IMR-90 (cell line): ENCODE data around the gene ZFYVE21. TPM values are rescaled to one million over a fixed set of nuclear protein-coding genes. Genes with fewer than 3 reads are reported as not detected.

Source experiments
- ATAC-seq: fragments of 200-7000 bp; cut with Tn5 transposase; 2 replicates; pipeline ENCODE4 v1.9.1; 2020; ENCODE audit warnings: low read depth, mild to moderate bottlenecking, moderate library complexity
- BruUV-seq: library from RNA; stranded (reverse); fragments of 400-500 nt; replicated peaks from 2 replicates; lab custom pipeline; 2021; lab: Mats Ljungman, UMichigan
- CTCF ChIA-PET: fragments of 300-600 bp; formaldehyde crosslinking; extraction: SDS; loops from one replicate; lab custom pipeline; 2021; ENCODE audit warnings: antibody characterized with exemption; lab: Yijun Ruan, JAX
- POLR2A ChIA-PET: fragments of 300-600 bp; sonication (Branson Sonifier 250); formaldehyde crosslinking; loops from one replicate; lab custom pipeline; 2022; ENCODE audit warnings: antibody characterized with exemption; ENCODE audit not compliant: unreplicated experiment; lab: Charles Lee
- DNase-seq: peaks from one replicate; pipeline ENCODE4 v3.0.0; 2013
- H2AFZ ChIP-seq: replicated peaks from 2 replicates; pipeline ENCODE3; 2013; ENCODE audit warnings: low read length, mild to moderate bottlenecking; ENCODE audit not compliant: poor library complexity
- H2AK5ac ChIP-seq: 2 replicates; pipeline ENCODE4 v1.6.1; 2013; ENCODE audit warnings: low read depth, low read length, inconsistent platforms
- H2AK9ac ChIP-seq: replicated peaks from 2 replicates; pipeline ENCODE3; 2013; ENCODE audit warnings: mild to moderate bottlenecking, low read depth, low read length, moderate library complexity; ENCODE audit not compliant: poor library complexity
- H2BK120ac ChIP-seq: 2 replicates; pipeline ENCODE4 v1.6.1; 2013; ENCODE audit warnings: low read depth, low read length, inconsistent platforms
- H2BK15ac ChIP-seq: 3 replicates; pipeline ENCODE4 v1.6.1; 2013; ENCODE audit warnings: low read depth, low read length, inconsistent platforms
- H2BK20ac ChIP-seq: 2 replicates; pipeline ENCODE4 v1.6.1; 2013; ENCODE audit warnings: low read depth, mild to moderate bottlenecking, inconsistent platforms, low read length, moderate library complexity
- H2BK5ac ChIP-seq: 2 replicates; pipeline ENCODE4 v1.6.1; 2013; ENCODE audit warnings: mild to moderate bottlenecking, low read depth, low read length, inconsistent platforms; ENCODE audit not compliant: poor library complexity, severe bottlenecking
- H3K14ac ChIP-seq: replicated peaks from 2 replicates; pipeline ENCODE4 v1.6.1; 2013; ENCODE audit warnings: low read depth, low read length, inconsistent platforms
- H3K18ac ChIP-seq: 2 replicates; pipeline ENCODE4 v1.6.1; 2013; ENCODE audit warnings: low read depth, low read length, control low read depth
- H3K23ac ChIP-seq: 2 replicates; pipeline ENCODE4 v1.6.1; 2013; ENCODE audit warnings: low read depth, low read length, inconsistent platforms
- H3K27ac ChIP-seq: 2 replicates; pipeline ENCODE4 v1.5.1; 2013; ENCODE audit warnings: mild to moderate bottlenecking, control low read depth, low read length; ENCODE audit not compliant: insufficient read depth
- H3K27me3 ChIP-seq: 2 replicates; pipeline ENCODE4 v1.6.1; 2013; ENCODE audit warnings: low read length; ENCODE audit not compliant: control insufficient read depth, insufficient read depth
- H3K36me3 ChIP-seq: 2 replicates; pipeline ENCODE4 v1.6.1; 2013; ENCODE audit warnings: low read length, mixed read lengths; ENCODE audit not compliant: control insufficient read depth, insufficient read depth
- H3K4ac ChIP-seq: 2 replicates; pipeline ENCODE4 v1.6.1; 2013; ENCODE audit warnings: low read depth, low read length, inconsistent platforms
- H3K4me1 ChIP-seq: 2 replicates; pipeline ENCODE4 v1.6.1; 2013; ENCODE audit warnings: low read length, mixed read lengths; ENCODE audit not compliant: control insufficient read depth, insufficient read depth
- H3K4me2 ChIP-seq: 2 replicates; pipeline ENCODE4 v1.6.1; 2013; ENCODE audit warnings: low read depth, mild to moderate bottlenecking, control low read depth, low read length, moderate library complexity
- H3K4me3 ChIP-seq: 2 replicates; pipeline ENCODE4 v1.5.1; 2013; ENCODE audit warnings: low read depth, mild to moderate bottlenecking, control low read depth, low read length, moderate library complexity; ENCODE audit not compliant: insufficient read depth
- H3K56ac ChIP-seq: 2 replicates; pipeline ENCODE4 v1.6.1; 2013; ENCODE audit warnings: low read length, inconsistent platforms; ENCODE audit not compliant: insufficient read depth; ENCODE audit errors: extremely low read depth
- H3K79me1 ChIP-seq, 2 experiments: 2 replicates each; pipeline ENCODE4 v1.6.1; 2013; ENCODE audit warnings: low read length in 2 of 2, inconsistent platforms in 1 of 2, low read depth in 1 of 2
- H3K9ac ChIP-seq: 2 replicates; pipeline ENCODE4 v1.6.1; 2013; ENCODE audit warnings: low read depth, low read length, control low read depth
- H3K9me1 ChIP-seq: 2 replicates; pipeline ENCODE4 v1.6.1; 2013; ENCODE audit warnings: low read length, inconsistent platforms; ENCODE audit not compliant: insufficient read depth
- H3K9me3 ChIP-seq: 2 replicates; pipeline ENCODE4 v1.6.1; 2013; ENCODE audit warnings: low read length; ENCODE audit not compliant: control insufficient read depth, insufficient read depth
- H4K20me1 ChIP-seq: 2 replicates; pipeline ENCODE4 v1.6.1; 2013; ENCODE audit warnings: low read length, inconsistent platforms; ENCODE audit not compliant: insufficient read depth
- H4K5ac ChIP-seq: 2 replicates; pipeline ENCODE4 v1.6.1; 2013; ENCODE audit warnings: mild to moderate bottlenecking, low read depth, low read length, control low read depth
- H4K8ac ChIP-seq, 2 experiments: 2 replicates each; pipeline ENCODE4 v1.6.1; 2013; ENCODE audit warnings: low read depth in 2 of 2, low read length in 2 of 2, control low read depth in 1 of 2, inconsistent platforms in 1 of 2
- H4K91ac ChIP-seq: 2 replicates; pipeline ENCODE4 v1.6.1; 2013; ENCODE audit warnings: low read depth, low read length, inconsistent platforms; ENCODE audit not compliant: insufficient read depth
- CHD1 ChIP-seq: IDR thresholded peaks from 2 replicates; pipeline ENCODE4 v1.6.1; 2012; ENCODE audit warnings: low read depth, low read length, improper control_type of control experiment
- CTCF ChIP-seq: conservative IDR thresholded peaks from 2 replicates; pipeline ENCODE4 v1.5.1; 2012; ENCODE audit warnings: mild to moderate bottlenecking, low read depth, low read length, improper control_type of control experiment
- ELK1 ChIP-seq: fragments of 150-350 bp; IDR thresholded peaks from 2 replicates; pipeline ENCODE4 v1.6.1; 2016; ENCODE audit warnings: low read depth, mild to moderate bottlenecking, low read length, moderate library complexity, borderline replicate concordance
- MAFK ChIP-seq: IDR thresholded peaks from 2 replicates; pipeline ENCODE4 v1.6.1; 2012; ENCODE audit warnings: low read depth, low read length, improper control_type of control experiment
- NFE2L2 ChIP-seq: fragments of 150-350 bp; IDR thresholded peaks from 2 replicates; pipeline ENCODE4 v1.6.1; 2016; ENCODE audit warnings: low read depth, mild to moderate bottlenecking, low read length
- RCOR1 ChIP-seq: IDR thresholded peaks from 2 replicates; pipeline ENCODE4 v1.6.1; 2012; ENCODE audit warnings: mild to moderate bottlenecking, low read length, improper control_type of control experiment; ENCODE audit not compliant: insufficient replicate concordance
- SMC3 ChIP-seq: fragments of 150-350 bp; IDR thresholded peaks from 2 replicates; pipeline ENCODE4 v1.6.1; 2016; ENCODE audit warnings: low read depth, mild to moderate bottlenecking, antibody characterized with exemption, low read length, moderate library complexity
- USF2 ChIP-seq: fragments of 150-350 bp; IDR thresholded peaks from 2 replicates; pipeline ENCODE4 v1.6.1; 2017; ENCODE audit warnings: mild to moderate bottlenecking, antibody characterized with exemption, low read length, low read depth
- WGBS, 2 experiments: methylation state at CpG; one replicate each; pipeline versions ENCODE4 v1.1.5 to v1.1.7; 2013; ENCODE audit warnings: missing lambda C conversion rate in 2 of 2; ENCODE audit not compliant: insufficient read length in 1 of 2; ENCODE audit errors: extremely low coverage in 2 of 2; 5-methylcytosine and 5-hydroxymethylcytosine counted together
- dilution Hi-C: fragments of 300-500 bp; cut with HindIII; formaldehyde crosslinking; loops from one replicate; pipeline ENCODE4 v1.14.3; 2018; ENCODE audit warnings: low sequenced_read_pairs; ENCODE audit not compliant: unreplicated experiment
- in situ Hi-C: fragments of 300-500 bp; cut with MboI; formaldehyde crosslinking; loops from 3 replicates; pipeline ENCODE4 v1.14.3; 2019; ENCODE audit warnings: low sequenced_read_pairs, inconsistent platforms, mixed read lengths
- intact Hi-C: fragments of 100-400 bp; cut with micrococcal nuclease; formaldehyde crosslinking; loops from 2 replicates; pipeline ENCODE4 v1.10.0; 2022
- polyA plus RNA-seq, 3 experiments: library from polyadenylated mRNA; depleted of rRNA; stranded (reverse); fragments of >200 nt; gene quantifications; 2 replicates each; pipeline ENCODE4 v1.2.3, GENCODE V29; 2012; ENCODE audit warnings: low replicate concordance in 1 of 3
- total RNA-seq: library from RNA; depleted of rRNA; stranded (reverse); fragments of >200 nt; gene quantifications from 2 replicates; pipeline ENCODE4 v1.2.3, GENCODE V29; 2012

Gene ZFYVE21
- total and polyA plus RNA-seq, 2 of the 4 experiments (the other 2 are of a cell fraction): 41.2 to 89.2 TPM

DNA sequence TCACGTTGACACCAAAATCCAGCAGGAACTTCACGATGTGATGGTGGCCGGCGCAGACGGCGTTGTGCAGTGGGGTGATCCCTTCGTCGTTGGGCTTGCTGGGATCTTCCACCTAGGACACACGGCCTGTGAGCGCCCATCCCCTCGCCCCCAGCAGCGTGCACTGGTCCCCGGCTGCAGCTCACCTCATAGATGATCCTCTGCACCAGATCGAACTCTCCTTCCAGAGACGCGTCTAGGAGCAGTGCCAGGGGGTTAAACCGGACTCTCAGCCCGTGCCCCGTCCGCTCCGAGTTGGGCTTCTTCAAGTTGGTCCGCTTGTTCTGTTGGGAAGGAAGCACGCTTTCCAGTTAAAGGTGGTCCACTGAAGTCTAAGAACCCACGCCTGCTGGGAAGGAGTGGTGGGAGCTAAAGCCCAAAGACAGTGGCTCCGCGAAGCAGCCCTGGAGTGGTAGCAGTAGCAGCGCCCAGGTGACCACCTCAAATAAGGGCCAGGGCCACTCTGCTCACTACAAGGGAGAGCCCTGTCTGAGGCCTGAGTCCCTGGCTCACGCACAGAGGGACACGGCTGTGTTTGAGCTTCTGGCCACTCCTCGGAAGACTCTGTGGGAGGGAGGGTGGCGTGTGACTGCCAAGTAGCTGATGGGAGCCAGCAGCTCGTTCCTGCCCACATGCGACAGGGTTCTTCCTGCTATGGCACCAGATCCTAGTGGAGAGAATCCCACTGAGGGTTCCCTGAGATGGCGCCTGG lies 23.3 kb downstream of the ZFYVE21 start (continued):
- TF ChIP-seq CHD1: no peak

GRCh38 chr14:103739466-103739792 lies 23.8 kb downstream of the ZFYVE21 start:
- Histone ChIP-seq H3K79me1 (0 out of 4 replicates have a peak, but pooled peaks cover 0 to 2% of the 10 kb centered on the region in 2 experiments), H4K8ac (no peak overlapping the region), H2BK20ac (no peak overlapping the region), H2BK15ac (no peak overlapping the region), H3K4me3 (no peak overlapping the region), H3K9me1 (peaks cover 7% of the 10 kb centered on the region; the same call in 1 of the 2 replicates), H2AK5ac (no peak overlapping the region), H3K14ac (no peak overlapping the region), H3K9me3 (no peaks in the 10 kb centered on the region), H3K27me3 (no peaks in the 10 kb centered on the region), H3K9ac (no peak overlapping the region), H4K20me1 (no peaks in the 10 kb centered on the region), H2BK5ac (no peak overlapping the region), H3K4ac (no peak overlapping the region), H3K4me2 (no peak overlapping the region), H3K36me3 (peaks cover 6% of the 10 kb centered on the region), H4K91ac (no peak overlapping the region), H2AFZ (no peak overlapping the region), H3K56ac (no peak overlapping the region), H2AK9ac (no peak overlapping the region), H3K18ac (no peak overlapping the region), H3K27ac (no peak overlapping the region), H2BK120ac (no peak overlapping the region), H3K23ac (no peak overlapping the region), H3K4me1 (peaks cover 2% of the 10 kb centered on the region; the same call in 1 of the 2 replicates), H4K5ac (no peak overlapping the region)
- ChIA-PET CTCF (no interaction called here), POLR2A (no interaction called here)
- intact Hi-C loops (no loop called here), dilution Hi-C loops (no loop called here), in situ Hi-C loops (no loop called here)
- DNase-seq: no peak
- 92% methylated on average over 5 of the region's 6 CpGs; no CpG with 5 or more reads in 1 of the 2 experiments for WGBS, 2 experiments
- TF ChIP-seq USF2 (no peak), MAFK (no peak), CTCF (no peak), SMC3 (no peak), RCOR1 (no peak), NFE2L2 (no peak), ELK1 (no peak)
- no peak for ATAC-seq
- no TSS peak for BruUV-seq
